GM19468 (cell line): ENCODE data around the gene PRKCB.
"Not testable (repeated sequence)": the region's sequence is repeated elsewhere in the genome, so short reads cannot be mapped to it uniquely, and the experiment has no call there.

ENCODE experiments used
- ATAC-seq: cut with Tn5 transposase; IDR thresholded peaks from one replicate; pipeline ENCODE4 v1.9.1; 2021; ENCODE audit warnings: mild to moderate bottlenecking, moderate library complexity, moderate number of reproducible peaks; ENCODE audit not compliant: unreplicated experiment; ENCODE audit errors: extremely low read depth

Gene PRKCB

DNA sequence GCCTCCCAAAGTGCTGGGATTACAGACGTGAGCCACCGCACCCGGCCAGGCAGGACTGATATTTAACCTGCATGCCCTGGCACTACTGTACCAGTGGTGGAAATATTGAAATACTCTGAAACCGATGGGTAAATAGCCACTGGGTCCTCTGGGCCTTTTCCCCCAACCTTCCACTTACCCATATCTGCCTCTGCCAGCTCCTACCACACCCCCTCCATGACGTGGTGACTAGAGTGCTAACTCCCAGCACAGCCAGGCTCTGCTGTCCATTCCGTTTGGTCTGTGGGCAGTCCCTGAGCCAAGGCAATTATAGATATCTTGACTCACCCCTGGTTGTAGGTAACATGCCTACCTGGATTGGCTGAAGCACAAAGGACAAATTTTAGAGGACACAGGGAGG is 187.8 kb downstream of the PRKCB start:
- ATAC-seq = no peak

DNA sequence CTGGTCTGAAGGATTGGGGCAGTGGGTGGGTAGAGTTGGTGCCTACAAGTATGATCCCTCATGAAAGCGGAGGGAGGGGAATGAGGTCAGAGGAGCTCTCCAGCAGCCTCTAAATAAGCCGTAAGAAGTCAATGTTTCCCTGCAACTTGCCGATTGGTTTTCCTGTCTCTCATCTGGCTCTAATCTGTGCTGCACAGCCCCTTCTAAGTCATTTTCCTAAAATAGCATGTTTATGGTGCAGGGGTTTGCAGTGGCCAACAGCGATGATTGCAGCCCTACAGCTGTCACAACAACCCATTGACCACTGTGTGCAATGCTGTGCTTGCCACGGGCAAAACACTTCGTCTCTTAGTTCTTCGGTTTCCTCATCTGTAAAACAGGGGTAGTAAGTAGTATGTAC is 189.2 kb downstream of the PRKCB start:
- ATAC-seq = no peak

DNA sequence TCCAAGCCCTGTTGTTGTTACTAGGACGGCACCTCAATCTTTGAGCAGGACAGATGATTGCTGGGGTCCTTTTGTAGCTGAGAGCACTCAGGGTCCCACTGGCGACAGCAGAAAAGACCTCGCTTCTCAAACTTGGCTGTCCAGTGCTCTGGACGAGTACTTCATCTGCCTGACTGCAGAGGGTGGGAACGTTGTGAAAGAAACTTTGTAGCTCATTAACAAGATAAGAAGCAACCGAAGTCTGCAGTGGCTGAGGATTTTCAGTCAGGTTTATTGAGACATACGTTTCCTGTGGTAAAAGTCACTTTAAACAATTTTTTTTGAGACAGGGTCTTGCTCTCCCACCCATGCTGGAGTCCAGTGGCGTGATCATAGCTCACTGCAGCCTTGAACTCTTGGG is 191.7 kb downstream of the PRKCB start:
- no peak for ATAC-seq

DNA sequence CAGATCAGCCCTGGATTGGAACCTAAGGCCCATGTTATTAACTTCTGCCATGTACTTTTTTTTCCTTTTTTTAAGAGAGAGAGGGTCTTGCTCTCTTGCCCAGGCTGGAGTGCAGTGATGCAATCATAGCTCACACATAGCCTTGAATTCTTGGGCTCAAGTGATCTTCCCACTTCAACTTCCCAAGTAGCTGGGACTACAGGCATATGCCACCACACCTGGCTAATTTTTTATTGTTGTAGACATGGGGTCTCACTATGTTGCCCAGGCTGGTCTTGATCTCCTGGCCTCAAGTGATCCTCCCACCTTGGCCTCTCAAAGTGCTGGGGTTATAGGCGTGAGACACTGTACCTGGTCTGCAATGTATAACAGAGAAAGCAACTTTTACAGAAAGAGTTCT is 194.1 kb downstream of the PRKCB start:
- ATAC-seq = not testable (repeated sequence)

DNA sequence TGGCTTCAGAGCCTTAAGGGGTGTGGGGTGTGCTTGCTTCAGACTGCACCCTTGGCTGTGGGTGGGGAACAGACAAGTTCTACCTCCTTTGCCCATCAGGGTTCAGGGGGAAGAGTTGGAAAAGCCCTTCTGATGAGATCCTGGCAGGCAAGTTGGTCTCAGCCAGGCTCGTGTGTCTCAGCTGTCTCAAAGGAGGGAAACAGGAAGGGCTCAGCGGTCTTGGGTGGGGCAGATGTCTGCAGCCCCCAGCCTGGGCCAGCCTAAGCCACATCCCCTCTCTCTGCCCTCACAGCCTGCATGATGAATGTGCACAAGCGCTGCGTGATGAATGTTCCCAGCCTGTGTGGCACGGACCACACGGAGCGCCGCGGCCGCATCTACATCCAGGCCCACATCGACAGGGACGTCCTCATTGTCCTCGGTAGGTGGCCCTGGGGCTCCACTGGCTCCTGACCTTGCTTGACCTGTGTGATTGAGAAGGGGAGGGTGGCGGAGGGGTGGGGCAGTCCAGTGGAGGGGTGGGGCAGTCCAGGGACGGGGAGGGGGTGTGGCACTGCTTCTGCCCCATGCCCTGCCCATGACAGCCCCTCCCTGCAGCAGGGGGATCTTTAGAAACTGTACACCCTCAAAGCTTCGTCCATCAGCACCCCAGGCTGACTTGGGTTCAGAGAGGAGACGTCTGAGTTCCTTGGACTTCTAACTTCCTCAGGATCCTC is 199.5 kb downstream of the PRKCB start:
- ATAC-seq = no peak

DNA sequence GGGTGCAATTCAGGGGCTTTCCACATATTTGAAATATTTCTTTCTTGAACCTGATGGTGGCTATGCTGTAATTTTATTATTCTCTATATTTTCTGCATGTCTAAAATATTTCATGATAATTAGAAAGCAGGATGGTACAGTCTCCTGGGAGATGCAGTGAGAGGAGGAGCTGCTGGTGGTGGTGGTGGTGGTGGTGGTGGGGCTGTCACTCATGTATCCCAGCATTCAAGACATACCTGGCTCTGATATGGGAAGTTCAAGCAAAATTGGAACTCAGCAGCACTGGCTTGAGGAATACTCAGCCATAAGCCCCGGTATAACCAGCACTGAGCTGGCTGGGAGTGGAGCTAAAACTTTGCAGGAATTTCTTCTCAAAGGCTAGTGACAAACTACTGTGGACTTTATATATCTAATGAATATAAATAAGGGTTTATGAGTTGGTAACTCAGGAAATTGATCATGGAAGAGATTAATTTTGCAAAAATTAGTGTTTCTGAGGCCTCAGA is 200.3 kb downstream of the PRKCB start:
- ATAC-seq = no peak

DNA sequence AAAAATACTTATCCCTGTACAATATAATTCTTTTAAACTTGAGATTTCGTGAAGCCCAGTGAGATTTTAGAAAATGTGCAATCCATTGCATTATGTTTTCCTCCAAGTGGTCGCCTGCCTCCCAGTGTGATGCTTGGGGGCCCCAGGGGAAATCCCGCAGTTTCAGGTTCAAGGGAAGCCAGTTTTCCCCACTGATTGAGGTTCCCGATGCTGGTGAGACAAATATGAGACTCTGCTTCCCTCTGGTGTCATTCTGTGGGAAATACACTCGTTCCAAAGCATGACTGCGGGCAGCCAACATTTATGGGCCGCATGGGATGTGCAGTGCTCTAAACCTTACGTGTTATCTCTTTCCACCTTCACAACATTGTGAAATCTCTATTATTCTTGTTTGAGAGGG is 200.8 kb downstream of the PRKCB start:
- no peak for ATAC-seq

DNA sequence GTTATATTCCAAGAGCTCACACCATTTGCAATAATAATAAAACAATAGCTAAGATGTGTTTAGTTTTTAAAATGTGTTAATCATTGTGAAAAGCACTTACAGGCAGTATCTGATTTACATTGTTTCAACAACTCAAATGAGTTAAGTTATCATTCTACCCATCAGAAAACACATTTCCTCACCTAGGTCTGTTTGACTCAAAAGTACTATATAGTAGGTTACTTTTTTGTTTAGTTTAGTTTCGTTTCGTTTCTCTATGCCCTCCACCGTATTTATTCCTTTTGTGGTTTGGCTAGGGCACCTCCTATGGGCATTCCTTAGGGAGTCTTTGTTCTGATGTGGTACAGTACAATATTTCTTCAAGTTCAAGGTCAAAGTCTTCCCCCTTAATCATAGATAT is 201.6 kb downstream of the PRKCB start:
- no peak for ATAC-seq

DNA sequence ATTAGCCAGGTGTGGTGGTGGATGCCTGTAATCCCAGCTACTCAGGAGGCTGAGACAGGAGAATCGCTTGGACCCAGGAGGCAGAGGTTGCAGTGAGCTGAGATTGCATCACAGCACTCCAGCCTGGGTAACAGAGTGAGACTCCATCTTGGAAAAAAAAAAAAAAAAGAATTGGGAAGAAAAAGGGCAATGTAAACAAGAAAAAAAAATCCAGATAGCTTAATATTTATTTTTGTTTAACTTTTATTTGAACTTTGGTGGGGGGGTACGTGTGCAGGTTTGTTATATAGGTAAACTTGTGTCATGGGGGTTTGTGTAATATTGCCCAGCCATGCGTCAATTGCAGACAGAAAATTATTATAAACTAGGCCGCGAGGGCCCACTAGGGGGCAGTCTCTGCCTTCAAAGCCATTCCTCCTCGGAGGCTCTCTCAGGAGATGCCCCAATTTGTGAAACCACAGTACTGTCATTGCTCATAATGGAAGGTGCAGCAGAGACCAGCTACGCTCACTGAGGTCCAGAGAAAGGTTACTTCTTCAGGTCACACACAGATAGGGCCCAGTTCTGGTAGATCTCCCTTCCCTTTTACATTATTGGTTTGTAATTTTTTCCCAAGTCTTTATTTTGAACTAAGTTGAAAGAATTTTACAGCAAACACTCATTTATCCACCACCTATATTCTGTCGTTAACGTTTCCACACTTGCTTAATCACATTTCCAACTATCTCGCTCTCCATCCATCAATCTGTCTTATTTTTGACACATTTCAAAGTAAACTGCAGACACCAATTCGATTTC is 206.2 kb downstream of the PRKCB start:
- ATAC-seq = no peak

DNA sequence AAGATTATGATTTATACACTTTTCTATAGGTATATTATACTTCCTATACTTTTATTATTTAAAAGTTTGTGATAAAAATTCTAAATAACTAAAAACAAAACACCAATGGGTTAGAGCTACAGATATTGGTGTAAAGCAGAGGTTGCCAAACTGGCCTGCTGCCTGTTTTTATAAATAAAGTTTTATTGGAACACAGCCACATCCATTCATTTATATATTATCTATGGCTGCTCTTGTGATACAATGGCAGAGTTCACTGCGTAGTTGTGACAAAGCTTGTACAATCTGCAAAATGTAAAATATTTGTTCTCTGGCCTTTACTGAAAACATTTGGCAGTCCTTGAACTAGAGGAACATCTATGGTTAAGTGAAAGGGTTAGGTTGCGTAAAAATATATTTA is 208.7 kb downstream of the PRKCB start:
- no peak for ATAC-seq

DNA sequence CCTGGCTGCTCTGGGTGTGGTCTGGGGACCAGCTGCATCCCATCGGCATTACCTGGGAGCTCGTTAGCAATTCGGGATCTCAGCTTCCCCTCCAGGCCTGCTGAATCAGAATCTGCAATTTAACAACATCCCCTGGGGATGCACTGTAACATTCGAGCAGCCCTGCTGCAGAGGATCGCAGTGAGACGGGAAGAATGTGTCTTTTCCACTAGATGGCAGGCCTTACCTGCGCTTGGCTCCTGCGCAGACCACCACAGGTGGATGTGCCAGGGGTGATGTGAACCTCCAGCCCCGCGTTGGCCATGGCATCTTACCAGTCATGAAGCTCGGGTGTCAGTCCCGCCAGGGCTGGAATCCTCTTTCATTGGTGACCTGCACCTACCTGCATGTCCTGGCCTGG is 209.9 kb downstream of the PRKCB start:
- no peak for ATAC-seq

DNA sequence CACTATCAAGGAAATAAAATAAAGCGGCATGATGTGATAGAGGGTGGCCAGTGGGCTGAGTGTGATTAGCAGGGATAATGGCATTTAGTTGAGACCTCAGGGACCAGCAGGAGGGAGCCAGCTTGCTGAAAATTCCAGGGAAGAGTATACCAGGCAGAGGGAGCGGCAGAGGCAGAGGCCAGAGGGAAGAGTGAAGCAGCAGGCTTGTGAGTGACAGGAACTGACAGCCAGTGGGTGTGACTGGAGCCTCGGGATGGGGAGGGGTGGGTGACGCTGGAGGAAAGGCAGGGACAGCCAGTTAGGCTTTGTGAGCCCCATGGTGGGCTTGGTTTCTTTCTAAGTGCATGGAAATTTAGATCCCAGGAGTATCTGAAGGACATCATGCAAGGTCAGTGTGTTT is 210.7 kb downstream of the PRKCB start:
- no peak for ATAC-seq

DNA sequence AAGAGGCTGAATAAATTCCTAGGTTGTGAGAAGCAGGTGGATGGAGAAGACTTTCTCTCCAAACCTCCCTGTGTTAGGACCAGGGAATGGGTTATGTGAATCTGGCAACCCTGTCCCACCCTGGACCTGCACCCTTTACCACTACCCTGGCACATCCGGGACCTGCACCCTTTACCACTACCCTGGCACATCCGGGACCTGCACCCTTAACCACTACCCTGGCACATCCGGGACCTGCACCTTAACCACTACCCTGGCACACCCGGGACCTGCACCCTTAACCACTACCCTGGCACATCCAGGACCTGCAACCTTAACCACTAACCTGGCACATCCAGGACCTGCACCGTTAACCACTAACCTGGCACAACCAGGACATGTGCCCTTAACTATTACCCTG is 213.3 kb downstream of the PRKCB start:
- no peak for ATAC-seq

DNA sequence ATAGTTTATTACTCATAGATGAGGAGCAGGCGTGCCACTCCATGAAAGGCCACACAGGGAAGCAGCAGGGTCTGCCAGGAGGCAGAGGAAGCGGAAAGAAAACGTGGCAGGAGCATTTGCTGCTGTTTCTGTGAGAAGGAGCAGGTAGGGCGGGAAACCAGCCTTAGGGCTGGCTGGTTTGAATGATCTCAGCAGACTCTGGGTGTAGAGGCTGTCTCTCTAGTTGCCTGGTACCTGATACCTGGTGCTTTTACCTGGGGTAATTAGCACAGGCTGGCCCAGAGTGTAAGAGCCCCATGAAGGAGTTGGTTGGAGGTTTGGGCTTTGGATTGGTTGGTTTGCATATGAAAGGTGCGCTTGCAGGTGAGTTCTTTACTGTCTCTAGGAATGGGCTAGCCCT is 215.3 kb downstream of the PRKCB start:
- no peak for ATAC-seq

DNA sequence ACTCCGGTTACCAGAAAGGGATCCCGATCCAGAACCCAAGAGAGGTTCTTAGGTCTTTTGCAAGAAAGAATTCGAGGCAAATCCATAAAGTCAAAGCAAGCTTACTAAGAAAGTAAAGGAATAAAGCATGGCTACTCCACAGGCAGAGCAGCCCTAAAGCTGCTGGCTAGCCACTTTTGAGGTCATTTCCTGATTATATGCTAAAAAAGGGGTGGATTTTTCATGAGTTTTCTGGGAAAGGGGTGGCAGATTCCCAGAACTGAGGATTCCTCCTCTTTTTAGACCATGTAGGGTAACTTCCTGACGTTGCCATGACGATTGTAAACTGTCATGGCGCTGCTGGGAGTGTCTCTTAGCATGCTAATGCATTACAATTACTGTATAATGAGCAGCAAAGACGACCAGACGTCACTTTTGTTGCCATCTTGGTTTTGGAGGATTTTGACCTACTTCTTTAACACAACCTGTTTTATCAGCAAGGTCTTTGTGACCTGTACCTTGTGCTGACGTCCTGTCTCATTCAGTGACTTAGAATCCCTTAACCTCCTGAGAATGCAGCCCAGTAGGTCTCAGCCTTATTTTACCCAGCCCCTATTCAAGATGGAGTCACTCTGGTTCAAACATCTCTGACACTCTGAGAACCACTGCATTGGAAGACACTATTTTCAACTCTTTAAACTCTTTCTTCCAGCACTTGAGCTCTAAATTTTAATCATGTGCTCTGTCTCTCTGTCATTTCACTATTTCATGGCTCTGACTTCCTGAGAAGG is 216.7 kb downstream of the PRKCB start:
- no peak for ATAC-seq

DNA sequence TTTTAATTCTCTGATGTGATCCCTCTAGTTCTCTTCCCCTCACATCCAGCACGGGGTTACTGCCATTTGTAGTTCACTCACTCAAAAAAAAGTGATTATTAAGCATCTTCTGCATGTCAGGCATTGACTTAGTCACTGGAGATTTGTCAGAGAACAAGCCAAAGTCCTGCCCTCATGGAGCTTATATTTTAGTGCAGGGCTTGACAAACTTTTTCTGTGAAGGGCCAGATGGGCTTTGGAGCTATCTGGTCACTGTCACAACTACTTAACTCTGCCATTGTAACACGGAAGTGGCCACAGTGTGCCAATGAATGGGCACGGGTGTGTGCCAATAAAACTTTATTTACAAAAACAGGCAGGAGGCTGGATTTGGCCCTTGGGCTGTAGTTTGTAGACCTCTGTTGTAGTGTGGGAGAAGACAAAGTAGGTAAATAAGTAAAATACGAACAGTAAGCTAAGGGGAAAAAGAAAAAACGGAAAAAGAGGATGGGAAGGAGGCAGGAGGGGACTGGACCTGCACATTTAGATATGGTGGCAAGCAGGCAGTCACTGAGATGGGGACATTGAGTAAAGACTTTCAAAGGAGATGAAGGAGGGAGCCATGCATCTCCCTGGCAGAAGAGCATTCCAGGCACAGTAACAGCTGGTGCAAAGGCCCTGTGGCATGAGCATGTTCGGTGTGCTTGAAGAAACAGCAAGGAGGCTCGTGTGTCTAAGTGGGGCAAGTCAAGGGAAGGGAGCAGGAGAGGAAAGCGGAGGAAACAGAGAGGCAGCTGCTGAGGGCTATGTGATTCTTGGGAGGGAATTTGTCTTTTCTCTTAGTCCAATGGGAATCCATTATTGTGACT is 217.5 kb downstream of the PRKCB start:
- no peak for ATAC-seq

DNA sequence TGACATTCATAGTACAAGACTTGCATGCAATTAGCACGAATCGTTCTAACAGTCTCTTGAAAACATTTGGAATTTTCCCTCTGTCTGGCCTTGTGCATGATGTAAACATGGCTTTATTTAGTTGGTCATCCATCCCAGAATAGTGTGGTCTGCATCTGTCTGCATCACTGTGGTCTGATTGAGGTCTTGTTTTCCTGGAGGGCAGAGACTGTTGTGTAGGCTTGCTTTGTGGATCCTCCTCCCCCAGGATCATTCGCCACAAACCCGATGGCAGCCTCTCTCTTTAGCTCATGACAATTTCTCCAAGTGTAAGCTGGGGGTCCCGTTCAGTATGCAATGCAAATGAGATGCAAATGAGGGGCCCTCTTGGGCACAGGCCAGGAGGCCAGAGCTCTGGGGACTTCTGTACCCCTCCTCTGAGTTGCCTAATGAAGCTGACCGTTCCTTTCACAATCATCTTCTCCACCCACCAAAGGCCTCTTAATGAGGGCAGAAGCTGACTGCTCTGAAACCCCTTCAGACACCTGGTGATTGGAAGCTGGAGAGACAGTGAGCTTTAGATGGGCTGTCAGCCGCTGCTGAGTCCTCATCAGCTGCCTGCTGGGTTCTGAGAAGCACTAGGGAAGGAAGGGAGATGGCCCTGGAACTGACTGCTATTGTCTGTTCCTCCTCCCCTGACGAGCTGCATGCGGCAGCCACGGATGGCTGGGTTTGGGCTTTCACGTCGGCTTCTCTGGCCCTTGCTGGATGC is 219.1 kb downstream of the PRKCB start:
- no peak for ATAC-seq

DNA sequence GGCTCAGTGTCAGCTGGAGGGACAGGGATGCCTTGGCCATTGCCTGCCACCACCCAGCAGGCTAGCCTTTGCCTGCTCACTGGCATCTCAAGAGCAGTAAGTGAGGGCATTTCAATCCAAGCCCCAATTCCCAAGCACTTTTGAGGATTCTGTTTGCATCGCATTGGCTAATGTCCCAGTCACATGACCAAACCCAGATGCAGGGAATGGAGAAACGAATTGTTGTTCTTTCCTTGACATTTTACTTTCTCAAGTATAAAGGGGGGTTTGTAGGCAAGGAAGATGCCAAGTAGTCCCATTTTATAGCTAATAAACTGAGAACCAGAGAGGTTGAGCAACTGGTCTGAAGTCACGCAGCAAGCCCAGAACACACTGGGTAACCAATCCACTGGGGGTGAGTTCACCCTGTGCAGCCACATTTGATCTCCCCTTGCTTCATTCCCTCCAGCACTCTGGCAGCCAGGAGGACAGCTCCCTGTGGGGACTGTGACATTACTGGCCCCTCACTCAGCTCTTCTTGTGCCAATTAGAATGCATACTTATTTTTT is 226.6 kb downstream of the PRKCB start:
- ATAC-seq = no peak

DNA sequence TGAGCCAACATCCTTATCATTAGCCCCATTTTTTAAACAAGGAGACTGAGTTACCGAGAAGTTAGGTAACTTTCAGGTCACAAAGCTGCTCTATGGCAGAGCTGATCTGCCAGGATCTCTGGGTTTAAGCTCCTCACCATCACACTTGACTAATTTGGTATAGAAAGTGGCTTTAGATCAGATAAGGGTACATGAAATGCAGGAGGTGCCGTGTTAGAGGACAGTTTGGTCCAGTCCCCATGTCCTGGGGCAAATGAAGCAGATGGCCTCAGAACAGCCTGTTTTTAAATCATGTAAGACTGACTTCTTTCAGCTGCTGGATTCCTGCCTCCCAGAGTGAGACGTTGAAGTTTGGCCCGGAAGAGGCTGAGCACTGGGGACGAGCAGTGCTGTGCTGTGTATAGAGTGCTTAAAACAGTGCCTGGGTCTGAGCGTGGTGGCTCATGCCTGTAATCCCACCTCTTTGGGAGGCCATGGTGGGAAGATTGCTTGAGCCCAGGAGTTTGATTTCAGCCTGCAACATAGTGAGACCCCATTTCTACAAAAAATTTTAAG is 233.3 kb downstream of the PRKCB start:
- ATAC-seq = no peak
